ENCODE data around the gene ACAP2. TPM values are rescaled to one million over a fixed set of nuclear protein-coding genes. Genes with fewer than 3 reads are reported as not detected.

ACAP2 gene
- total RNA-seq, 1 experiment from 2014 or later: 42.0 TPM

- no peak for TF ChIP-seq ERG (CRISPR knock-in tag; IDR thresholded peaks at IDR 0.05)
These were observed 35.0 kb downstream of the ACAP2 start (continued) for GRCh38 chr3:195407531-195408409.

- Mint-ChIP-seq H3K27ac (no peak overlapping the region), H3K4me1 (peaks cover 15% of the 10 kb centered on the region), H3K4me3 (no peak overlapping the region), H3K9me3 (no peaks in the 10 kb centered on the region; the same call in 1 of the 2 replicates), H3K36me3 (no peaks in the 10 kb centered on the region), H3K27me3 (ENCODE audit: low read depth) (no peaks in the 10 kb centered on the region)
- ChIA-PET CTCF (no interaction called here), POLR2A (no interaction called here)
- no peak for ATAC-seq
- TF ChIP-seq JAZF1 (CRISPR knock-in tag; IDR thresholded peaks at IDR 0.05) (no peak), ZNF512 (CRISPR knock-in tag; IDR thresholded peaks at IDR 0.05; ENCODE audit: borderline replicate concordance) (no peak), ELF4 (CRISPR knock-in tag; IDR thresholded peaks at IDR 0.05; ENCODE audit: low read depth) (no peak), TEAD1 (CRISPR knock-in tag; IDR thresholded peaks at IDR 0.05) (no peak), FOXK1 (CRISPR knock-in tag; IDR thresholded peaks at IDR 0.05) (no peak), FOXP4 (CRISPR knock-in tag; IDR thresholded peaks at IDR 0.05) (no peak), NR3C1 (CRISPR knock-in tag; conservative IDR thresholded peaks at IDR 0.05; ENCODE audit: low read depth) (no peak), USF1 (CRISPR knock-in tag; IDR thresholded peaks at IDR 0.05) (no peak), IRF2 (CRISPR knock-in tag; IDR thresholded peaks at IDR 0.05; ENCODE audit: borderline replicate concordance, low read depth) (no peak), MXD4 (CRISPR knock-in tag; IDR thresholded peaks at IDR 0.05; ENCODE audit: borderline replicate concordance) (no peak), SP1 (CRISPR knock-in tag; conservative IDR thresholded peaks at IDR 0.05) (no peak), ATF1 (CRISPR knock-in tag; IDR thresholded peaks at IDR 0.05) (no peak), GABPB1 (CRISPR knock-in tag; IDR thresholded peaks at IDR 0.05) (no peak), PRRX2 (CRISPR knock-in tag; IDR thresholded peaks at IDR 0.05) (no peak), ZNF396 (CRISPR knock-in tag; IDR thresholded peaks at IDR 0.05; ENCODE audit: borderline replicate concordance) (no peak), ZNF219 (CRISPR knock-in tag; IDR thresholded peaks at IDR 0.05; ENCODE audit: borderline replicate concordance) (no peak), SMAD3 (CRISPR knock-in tag; IDR thresholded peaks at IDR 0.05; ENCODE audit: borderline replicate concordance) (no peak)
- DNase-seq (ENCODE audit: low spot score): no peak
These were observed 37.2 kb downstream of the ACAP2 start for GRCh38 chr3:195405651-195406050.
